Liver (tissue), 3 donors: ENCODE measurements around the gene ZNF546.

Experiments used
- EGR1 ChIP-seq, 2 donors: IDR thresholded peaks; 2 replicates each; pipeline ENCODE4 v1.6.1; 2016 to 2018; ENCODE audit warnings: antibody characterized with exemption in 2 of 2, low read depth in 2 of 2
- FOXA1 ChIP-seq: IDR thresholded peaks from 2 replicates; pipeline ENCODE4 v1.6.1; 2016; ENCODE audit warnings: antibody characterized with exemption
- JUND ChIP-seq, 2 donors: IDR thresholded peaks; 2 replicates each; pipeline ENCODE4 v1.6.1; 2016; ENCODE audit warnings: antibody characterized with exemption in 2 of 2
- MAX ChIP-seq: IDR thresholded peaks from 2 replicates; pipeline ENCODE4 v1.6.1; 2016; ENCODE audit warnings: antibody characterized with exemption
- RAD21 ChIP-seq, 2 donors: IDR thresholded peaks; 2 replicates each; pipeline ENCODE4 v1.6.1; 2016; ENCODE audit warnings: antibody characterized with exemption in 2 of 2, mild to moderate bottlenecking in 2 of 2
- SP1 ChIP-seq: IDR thresholded peaks from 2 replicates; pipeline ENCODE4 v1.6.1; 2018; ENCODE audit warnings: antibody characterized with exemption, mild to moderate bottlenecking
- TAF1 ChIP-seq: conservative IDR thresholded peaks from 2 replicates; pipeline ENCODE4 v1.6.1; 2016; ENCODE audit warnings: antibody characterized with exemption, mild to moderate bottlenecking
- YY1 ChIP-seq: IDR thresholded peaks from 2 replicates; pipeline ENCODE4 v1.6.1; 2016; ENCODE audit warnings: antibody characterized with exemption, mild to moderate bottlenecking
- ZBTB33 ChIP-seq: IDR thresholded peaks from 2 replicates; pipeline ENCODE4 v1.6.1; 2016; ENCODE audit warnings: antibody characterized with exemption
- TF ChIP-seq, protein P1 (sequence below): fragments of 150-350 bp; IDR thresholded peaks from 2 replicates; pipeline ENCODE4 v1.5.1; 2017; ENCODE audit warnings: improper control_type of control experiment, low read depth, low read length; ENCODE audit not compliant: missing input control
- TF ChIP-seq, protein P2 (sequence below): IDR thresholded peaks from 2 replicates; pipeline ENCODE4 v1.6.1; 2016; ENCODE audit warnings: antibody characterized with exemption
- TF ChIP-seq, protein P3 (sequence below): IDR thresholded peaks from 2 replicates; pipeline ENCODE4 v1.6.1; 2016; ENCODE audit warnings: antibody characterized with exemption, mild to moderate bottlenecking
- donor health status: healthy.
- donor health status: healthy.

DNA sequence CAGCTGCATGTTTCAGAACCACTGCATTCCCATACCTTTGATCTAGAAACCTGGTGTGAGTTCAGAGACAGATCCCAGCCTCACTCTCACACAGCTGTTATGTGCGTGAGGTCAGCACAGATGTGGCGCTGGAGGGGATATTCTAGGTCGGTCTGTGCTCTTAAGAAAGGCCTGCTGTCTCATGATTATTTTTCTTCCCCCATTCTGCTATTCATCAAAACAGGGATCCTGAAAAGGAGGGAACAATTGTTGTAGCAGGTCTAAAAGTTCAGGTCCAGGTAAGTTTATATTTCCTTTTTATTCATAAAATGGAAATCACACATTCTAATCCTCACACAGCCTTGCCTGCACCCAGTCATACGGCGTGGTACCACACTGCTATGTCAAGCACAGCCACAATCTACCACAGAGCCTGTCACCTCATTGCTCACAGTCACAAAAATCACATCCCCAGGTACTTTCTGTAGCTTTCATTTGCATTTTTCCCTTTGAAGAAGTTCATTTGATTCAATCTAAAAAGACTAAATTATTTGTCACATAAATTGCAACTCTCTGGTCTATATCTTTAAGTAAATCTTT is 867 bp downstream of the ZNF546 start:
- TF ChIP-seq, protein P1, sequence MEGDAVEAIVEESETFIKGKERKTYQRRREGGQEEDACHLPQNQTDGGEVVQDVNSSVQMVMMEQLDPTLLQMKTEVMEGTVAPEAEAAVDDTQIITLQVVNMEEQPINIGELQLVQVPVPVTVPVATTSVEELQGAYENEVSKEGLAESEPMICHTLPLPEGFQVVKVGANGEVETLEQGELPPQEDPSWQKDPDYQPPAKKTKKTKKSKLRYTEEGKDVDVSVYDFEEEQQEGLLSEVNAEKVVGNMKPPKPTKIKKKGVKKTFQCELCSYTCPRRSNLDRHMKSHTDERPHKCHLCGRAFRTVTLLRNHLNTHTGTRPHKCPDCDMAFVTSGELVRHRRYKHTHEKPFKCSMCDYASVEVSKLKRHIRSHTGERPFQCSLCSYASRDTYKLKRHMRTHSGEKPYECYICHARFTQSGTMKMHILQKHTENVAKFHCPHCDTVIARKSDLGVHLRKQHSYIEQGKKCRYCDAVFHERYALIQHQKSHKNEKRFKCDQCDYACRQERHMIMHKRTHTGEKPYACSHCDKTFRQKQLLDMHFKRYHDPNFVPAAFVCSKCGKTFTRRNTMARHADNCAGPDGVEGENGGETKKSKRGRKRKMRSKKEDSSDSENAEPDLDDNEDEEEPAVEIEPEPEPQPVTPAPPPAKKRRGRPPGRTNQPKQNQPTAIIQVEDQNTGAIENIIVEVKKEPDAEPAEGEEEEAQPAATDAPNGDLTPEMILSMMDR: no peak
- TF ChIP-seq SP1 (no peak), TAF1 (no peak), MAX (no peak), RAD21 (IDR thresholded peaks at IDR 0.05) (no peak), YY1 (no peak), FOXA1 (no peak), JUND (IDR thresholded peaks at IDR 0.05) (no peak), ZBTB33 (no peak), EGR1 (IDR thresholded peaks at IDR 0.05; ENCODE audit: low read depth in 2 of 2) (no peak)
- TF ChIP-seq, protein P2, sequence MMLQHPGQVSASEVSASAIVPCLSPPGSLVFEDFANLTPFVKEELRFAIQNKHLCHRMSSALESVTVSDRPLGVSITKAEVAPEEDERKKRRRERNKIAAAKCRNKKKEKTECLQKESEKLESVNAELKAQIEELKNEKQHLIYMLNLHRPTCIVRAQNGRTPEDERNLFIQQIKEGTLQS: no peak
- TF ChIP-seq, protein P3, sequence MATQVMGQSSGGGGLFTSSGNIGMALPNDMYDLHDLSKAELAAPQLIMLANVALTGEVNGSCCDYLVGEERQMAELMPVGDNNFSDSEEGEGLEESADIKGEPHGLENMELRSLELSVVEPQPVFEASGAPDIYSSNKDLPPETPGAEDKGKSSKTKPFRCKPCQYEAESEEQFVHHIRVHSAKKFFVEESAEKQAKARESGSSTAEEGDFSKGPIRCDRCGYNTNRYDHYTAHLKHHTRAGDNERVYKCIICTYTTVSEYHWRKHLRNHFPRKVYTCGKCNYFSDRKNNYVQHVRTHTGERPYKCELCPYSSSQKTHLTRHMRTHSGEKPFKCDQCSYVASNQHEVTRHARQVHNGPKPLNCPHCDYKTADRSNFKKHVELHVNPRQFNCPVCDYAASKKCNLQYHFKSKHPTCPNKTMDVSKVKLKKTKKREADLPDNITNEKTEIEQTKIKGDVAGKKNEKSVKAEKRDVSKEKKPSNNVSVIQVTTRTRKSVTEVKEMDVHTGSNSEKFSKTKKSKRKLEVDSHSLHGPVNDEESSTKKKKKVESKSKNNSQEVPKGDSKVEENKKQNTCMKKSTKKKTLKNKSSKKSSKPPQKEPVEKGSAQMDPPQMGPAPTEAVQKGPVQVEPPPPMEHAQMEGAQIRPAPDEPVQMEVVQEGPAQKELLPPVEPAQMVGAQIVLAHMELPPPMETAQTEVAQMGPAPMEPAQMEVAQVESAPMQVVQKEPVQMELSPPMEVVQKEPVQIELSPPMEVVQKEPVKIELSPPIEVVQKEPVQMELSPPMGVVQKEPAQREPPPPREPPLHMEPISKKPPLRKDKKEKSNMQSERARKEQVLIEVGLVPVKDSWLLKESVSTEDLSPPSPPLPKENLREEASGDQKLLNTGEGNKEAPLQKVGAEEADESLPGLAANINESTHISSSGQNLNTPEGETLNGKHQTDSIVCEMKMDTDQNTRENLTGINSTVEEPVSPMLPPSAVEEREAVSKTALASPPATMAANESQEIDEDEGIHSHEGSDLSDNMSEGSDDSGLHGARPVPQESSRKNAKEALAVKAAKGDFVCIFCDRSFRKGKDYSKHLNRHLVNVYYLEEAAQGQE: no peak
